Common myeloid progenitor, CD34-positive (primary cell): ENCODE results near the gene KIFAP3.

Experiments
- CTCF ChIA-PET: fragments of 350-600 bp; sonication (Branson Sonifier 250); formaldehyde crosslinking; loops from one replicate; lab custom pipeline; 2021; ENCODE audit warnings: antibody characterized with exemption; lab: Charles Lee
- POLR2A ChIA-PET: fragments of 350-600 bp; sonication (Branson Sonifier 250); formaldehyde crosslinking; loops from one replicate; lab custom pipeline; 2021; ENCODE audit warnings: antibody characterized with exemption; lab: Charles Lee
- DNase-seq, 3 donors: peaks; one replicate each; pipeline versions ENCODE4 v3.0.0 to v3.0.0-alpha.2; 2013
- H3K27ac ChIP-seq, 2 experiments: 1 replicate in 1 of 2; 2 replicates in 1 of 2; pipeline ENCODE4 v1.7.0; 2013; ENCODE audit warnings: inconsistent platforms in 2 of 2, low read length in 2 of 2, mild to moderate bottlenecking in 2 of 2, low read depth in 1 of 2, moderate library complexity in 1 of 2; ENCODE audit not compliant: severe bottlenecking in 2 of 2, insufficient read depth in 1 of 2, poor library complexity in 1 of 2
- H3K27me3 ChIP-seq, 5 experiments: replicated peaks in 2 of 5; 1 replicate in 3 of 5; 2 replicates in 2 of 5; pipeline versions ENCODE4 v1.6.1 to v1.7.0; 2013; ENCODE audit warnings: low read length in 4 of 5, mild to moderate bottlenecking in 2 of 5, moderate library complexity in 2 of 5, inconsistent platforms in 1 of 5; ENCODE audit not compliant: insufficient read depth in 5 of 5, control insufficient read depth in 4 of 5
- H3K36me3 ChIP-seq, 4 experiments: 1 replicate in 2 of 4; 2 replicates in 2 of 4; pipeline versions ENCODE4 v1.6.1 to v1.7.0; 2013; ENCODE audit warnings: low read length in 3 of 4, control low read depth in 1 of 4, mild to moderate bottlenecking in 1 of 4; ENCODE audit not compliant: control insufficient read depth in 4 of 4, insufficient read depth in 4 of 4
- H3K4me1 ChIP-seq, 4 experiments: 1 replicate in 3 of 4; 2 replicates in 1 of 4; pipeline versions ENCODE4 v1.6.1 to v1.7.1; 2013; ENCODE audit warnings: low read length in 3 of 4, mild to moderate bottlenecking in 3 of 4, control low read depth in 1 of 4, inconsistent platforms in 1 of 4, moderate library complexity in 1 of 4; ENCODE audit not compliant: control insufficient read depth in 4 of 4, insufficient read depth in 4 of 4; ENCODE audit errors: control extremely low read depth in 1 of 4
- H3K4me3 ChIP-seq, 7 experiments: 1 replicate in 4 of 7; 2 replicates in 3 of 7; pipeline versions ENCODE4 v1.5.1 to v1.7.0; 2013; ENCODE audit warnings: mild to moderate bottlenecking in 7 of 7, low read length in 6 of 7, moderate library complexity in 6 of 7, inconsistent platforms in 2 of 7, low read depth in 2 of 7, control low read depth in 1 of 7; ENCODE audit not compliant: insufficient read depth in 4 of 7, control insufficient read depth in 1 of 7; ENCODE audit errors: extremely low read depth in 1 of 7
- H3K9me3 ChIP-seq, 5 experiments: 1 replicate in 4 of 5; 2 replicates in 1 of 5; pipeline versions ENCODE4 v1.6.1 to v1.7.1; 2013; ENCODE audit warnings: low read length in 4 of 5, mild to moderate bottlenecking in 2 of 5, inconsistent platforms in 1 of 5, low read depth in 1 of 5, moderate library complexity in 1 of 5; ENCODE audit not compliant: control insufficient read depth in 4 of 5, insufficient read depth in 2 of 5; ENCODE audit errors: control extremely low read depth in 1 of 5
- WGBS: methylation state at CpG from one replicate; pipeline ENCODE4 v1.1.5; 2013; ENCODE audit not compliant: insufficient coverage; 5-methylcytosine and 5-hydroxymethylcytosine counted together

KIFAP3 gene

DNA sequence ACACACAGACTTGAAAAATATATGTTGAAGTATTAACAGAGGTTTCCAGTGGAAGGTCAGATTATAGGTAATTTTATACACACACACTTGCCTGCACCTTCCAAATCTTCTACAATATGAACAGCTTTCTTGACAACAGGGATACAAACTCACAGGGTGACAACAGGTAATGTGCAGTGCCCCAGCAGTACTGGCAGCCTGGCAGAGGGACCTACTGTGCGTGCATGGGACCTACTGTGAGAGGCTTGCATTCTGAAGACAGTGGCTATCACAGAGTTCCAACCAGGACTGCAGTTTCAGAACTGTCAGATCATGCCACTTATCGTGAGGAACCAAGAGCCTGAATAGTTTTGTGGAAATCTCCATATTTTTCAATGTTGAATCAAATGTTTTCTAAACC is 184.6 kb downstream of the KIFAP3 start:
- H3K4me3 ChIP-seq, result no peak overlapping the region
- no peaks in the 10 kb centered on the region for H3K27me3 ChIP-seq
- DNase-seq, result no peak
- H3K27ac ChIP-seq, result peak overlapping the region; percentile 74 to 84
- H3K9me3 ChIP-seq, result no peaks in the 10 kb centered on the region
- ChIA-PET CTCF (interaction anchor here (1.2 kb wide), 1 partner anchor 11 kb away, joined by 3 read pairs; no protein-coding TSS in a partner anchor), POLR2A (no interaction called here)
- peaks cover 9 to 26% (median 17%) of the 10 kb centered on the region in 4 experiments for H3K36me3 ChIP-seq
- H3K4me1 ChIP-seq, result peaks cover 27 to 32% (median 31%) of the 10 kb centered on the region in 4 experiments
- WGBS, result 94% methylated on average over 2 of the region's 2 CpGs

DNA sequence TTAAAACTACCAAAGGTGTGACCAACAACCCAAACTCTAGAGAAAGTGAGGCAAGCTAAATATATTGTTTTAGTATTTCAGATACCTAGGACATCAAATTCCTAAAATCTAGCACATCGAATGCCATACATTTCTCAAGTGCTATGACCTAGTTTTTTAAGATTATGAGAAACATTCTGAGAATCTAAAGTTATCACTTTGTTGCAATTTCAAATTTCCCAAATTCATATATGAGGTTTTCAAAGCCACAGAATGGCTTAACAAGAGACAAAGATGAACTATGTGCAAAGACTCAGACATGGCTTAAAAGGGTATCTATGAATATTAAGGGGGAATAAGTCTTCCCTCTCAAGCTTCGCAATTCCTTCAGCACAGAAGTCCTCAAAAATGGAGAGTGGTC is 187.6 kb downstream of the KIFAP3 start:
- Histone ChIP-seq H3K36me3 (peaks cover 9 to 31% (median 19%) of the 10 kb centered on the region in 4 experiments), H3K4me3 (no peak overlapping the region), H3K27ac (no peak overlapping the region), H3K9me3 (no peaks in the 10 kb centered on the region), H3K4me1 (peaks cover 12 to 22% (median 15%) of the 10 kb centered on the region in 4 experiments), H3K27me3 (no peaks in the 10 kb centered on the region)
- CTCF ChIA-PET, result interaction anchor here (1.2 kb wide), 1 partner anchor 14 kb away, joined by 3 read pairs; no protein-coding TSS in a partner anchor
- no CpG with 5 or more reads among the region's 2 CpGs for WGBS
- POLR2A ChIA-PET, result no interaction called here
- DNase-seq, result no peak

DNA sequence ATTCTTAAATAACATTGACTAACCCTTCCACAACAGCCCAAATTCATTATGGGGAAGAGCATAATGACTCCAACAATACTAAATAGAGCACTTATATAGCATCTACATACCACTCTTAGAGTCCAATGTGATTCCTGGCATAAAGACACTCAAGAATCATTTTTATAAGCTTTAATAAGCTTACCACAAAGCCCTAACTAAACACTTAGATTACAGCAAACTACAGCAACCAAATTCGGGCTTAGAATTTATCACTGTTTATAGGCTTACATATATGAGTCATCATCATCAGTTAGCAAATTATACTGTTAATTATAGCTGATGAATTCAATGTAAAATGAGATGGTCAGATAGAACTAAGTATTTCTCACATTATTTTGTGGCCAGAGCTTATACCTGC is 188.1 kb downstream of the KIFAP3 start:
- Histone ChIP-seq H3K9me3 (no peaks in the 10 kb centered on the region), H3K36me3 (peaks cover 11 to 36% (median 19%) of the 10 kb centered on the region in 4 experiments), H3K27me3 (no peaks in the 10 kb centered on the region), H3K4me1 (peaks cover 7 to 17% (median 10%) of the 10 kb centered on the region in 4 experiments), H3K4me3 (no peak overlapping the region), H3K27ac (no peak overlapping the region)
- ChIA-PET CTCF (interaction anchor here (1.2 kb wide), 1 partner anchor 14 kb away, joined by 3 read pairs; no protein-coding TSS in a partner anchor), POLR2A (no interaction called here)
- no CpG with 5 or more reads among the region's 1 CpG for WGBS
- no peak for DNase-seq

DNA sequence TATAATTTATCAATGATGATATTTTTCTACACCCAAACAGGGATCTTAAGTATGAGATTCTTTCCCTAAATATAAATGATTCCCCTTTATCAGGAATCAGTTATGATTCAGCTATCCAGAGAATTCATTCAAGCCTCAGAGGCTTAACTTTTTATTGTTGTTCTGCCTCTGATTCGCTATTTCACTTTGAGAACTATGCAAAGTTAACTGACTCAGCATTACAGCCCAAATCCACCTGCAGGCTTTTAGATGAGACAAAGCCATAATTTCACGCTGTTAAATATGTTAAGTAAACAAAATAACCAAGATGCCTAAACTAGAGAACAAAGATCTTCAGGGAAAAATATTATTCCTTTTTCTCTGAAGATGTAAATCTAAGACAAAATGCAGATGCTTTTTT is 189.3 kb downstream of the KIFAP3 start:
- Histone ChIP-seq H3K4me1 (peaks cover 0 to 4% (median 4%) of the 10 kb centered on the region in 4 experiments), H3K9me3 (no peaks in the 10 kb centered on the region), H3K36me3 (peaks cover 11 to 36% (median 19%) of the 10 kb centered on the region in 4 experiments), H3K27me3 (no peaks in the 10 kb centered on the region), H3K4me3 (no peak overlapping the region), H3K27ac (no peak overlapping the region)
- CTCF ChIA-PET, result no interaction called here
- WGBS, result 90% methylated on average over 1 of the region's 2 CpGs
- DNase-seq, result no peak
- POLR2A ChIA-PET, result no interaction called here

DNA sequence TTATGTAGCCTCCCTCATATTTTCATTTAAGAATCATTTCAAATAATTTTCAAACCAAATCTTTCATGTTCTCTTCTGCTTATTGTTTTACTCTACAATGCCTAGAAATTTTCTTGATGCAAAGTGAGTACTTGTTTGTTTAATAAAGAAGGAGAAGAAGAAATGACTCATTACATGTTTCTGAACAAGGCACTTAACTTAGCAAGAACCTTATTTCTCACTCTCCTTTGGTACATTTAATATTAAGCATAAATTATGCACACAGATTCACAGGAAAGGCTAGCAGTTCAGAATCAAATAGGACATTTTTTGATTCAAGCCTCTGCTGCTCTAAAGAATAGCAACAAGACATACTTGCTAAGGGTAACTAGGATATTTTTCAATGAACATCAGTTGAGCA is 189.9 kb downstream of the KIFAP3 start:
- Histone ChIP-seq H3K27me3 (no peaks in the 10 kb centered on the region), H3K4me1 (peaks cover 0 to 6% (median 2%) of the 10 kb centered on the region in 4 experiments), H3K36me3 (peaks cover 11 to 36% (median 19%) of the 10 kb centered on the region in 4 experiments), H3K27ac (no peak overlapping the region), H3K4me3 (no peak overlapping the region), H3K9me3 (no peaks in the 10 kb centered on the region)
- ChIA-PET CTCF (no interaction called here), POLR2A (no interaction called here)
- DNase-seq, result no peak

DNA sequence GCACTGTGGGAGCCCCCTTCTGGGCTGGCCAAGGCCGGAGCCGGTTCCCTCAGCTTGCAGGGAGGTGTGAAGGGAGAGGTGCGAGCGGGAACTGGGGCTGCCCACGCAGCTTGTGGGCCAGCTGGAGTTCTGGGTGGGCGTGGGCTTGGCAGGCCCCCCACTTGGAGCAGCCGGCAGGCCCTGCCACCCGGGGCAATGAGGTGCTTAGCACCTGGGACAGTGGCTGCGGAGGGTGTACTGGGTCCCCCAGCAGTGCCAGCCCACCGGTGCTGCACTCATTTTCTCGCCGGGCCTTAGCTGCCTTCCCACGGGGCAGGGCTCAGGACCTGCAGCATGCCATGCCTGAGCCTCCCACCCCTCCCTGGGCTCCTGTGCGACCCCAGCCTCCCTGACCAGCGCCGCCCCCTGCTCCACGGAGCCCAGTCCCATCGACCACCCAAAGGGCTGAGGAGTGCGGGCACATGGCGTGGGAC is 192.4 kb downstream of the KIFAP3 start:
- Histone ChIP-seq H3K4me1 (peaks cover 7 to 18% (median 8%) of the 10 kb centered on the region in 4 experiments), H3K27ac (no peak overlapping the region), H3K27me3 (no peaks in the 10 kb centered on the region), H3K36me3 (peaks cover 11 to 34% (median 18%) of the 10 kb centered on the region in 4 experiments), H3K4me3 (no peak overlapping the region), H3K9me3 (no peaks in the 10 kb centered on the region)
- no peak for DNase-seq
- POLR2A ChIA-PET, result no interaction called here
- WGBS, result 93% methylated on average over 19 of the region's 20 CpGs
- CTCF ChIA-PET, result no interaction called here

DNA sequence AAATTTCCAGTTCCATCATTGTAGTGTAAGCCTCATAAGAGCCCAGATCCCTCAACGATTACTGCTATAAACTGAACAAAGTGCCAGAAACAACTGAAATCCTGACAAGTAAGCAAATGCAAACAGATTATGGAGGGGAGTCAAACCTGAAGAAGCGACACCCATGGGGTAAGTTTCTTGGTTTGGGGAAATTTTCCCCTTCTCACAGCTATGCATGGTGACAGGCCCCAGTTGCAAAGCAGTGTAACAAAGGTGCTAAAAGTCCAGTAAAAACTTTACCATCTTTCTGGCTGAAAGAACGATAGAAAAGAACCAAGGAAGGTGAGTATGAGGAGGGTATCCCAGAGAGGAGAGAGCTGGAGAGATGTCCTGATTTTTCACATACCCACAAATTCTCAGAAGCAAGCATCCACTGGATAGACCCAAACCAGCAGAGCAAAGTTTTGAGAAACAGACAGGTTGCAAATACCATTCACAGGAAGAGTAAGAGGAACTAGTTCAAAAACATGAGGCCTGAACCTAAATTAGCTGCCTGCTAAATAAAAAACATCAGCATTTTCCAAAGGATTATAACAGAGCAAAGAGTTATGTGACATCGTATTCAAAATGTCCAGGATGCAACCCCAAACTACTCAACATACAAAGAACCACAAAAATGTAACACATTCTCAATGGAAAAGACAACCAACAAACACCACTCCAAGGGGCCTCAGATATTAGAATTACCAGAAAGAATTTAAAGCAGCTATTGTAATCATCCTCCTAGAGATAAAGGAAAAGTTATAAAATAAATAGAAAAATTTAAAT is 195.3 kb downstream of the KIFAP3 start:
- H3K27ac ChIP-seq, result peak overlapping the region in 1 of 2 experiments; percentile 51
- H3K9me3 ChIP-seq, result no peaks in the 10 kb centered on the region
- WGBS, result 67% methylated on average over 2 of the region's 4 CpGs
- CTCF ChIA-PET, result interaction anchor here (0.5 to 0.9 kb wide), 3 partner anchors 10 to 209 kb away, joined by 3 read pairs; no protein-coding TSS in a partner anchor
- peaks cover 7 to 18% (median 8%) of the 10 kb centered on the region in 4 experiments for H3K4me1 ChIP-seq
- no peaks in the 10 kb centered on the region for H3K27me3 ChIP-seq
- POLR2A ChIA-PET, result no interaction called here
- no peak overlapping the region for H3K4me3 ChIP-seq
- H3K36me3 ChIP-seq, result peaks cover 17 to 45% (median 26%) of the 10 kb centered on the region in 4 experiments
- DNase-seq, result peak in 1 of 3 donors; percentile 14
